H1 (cell line): ENCODE results near the gene GRIA1. TPM values are rescaled to one million over a fixed set of nuclear protein-coding genes. Genes with fewer than 3 reads are reported as not detected.

ENCODE experiments used
- CTCF ChIA-PET: fragments of 300-600 bp; sonication (Branson Sonifier 250); formaldehyde crosslinking; loops from one replicate; lab custom pipeline; 2021; ENCODE audit not compliant: partially characterized antibody; lab: Charles Lee
- POLR2A ChIA-PET: fragments of 300-600 bp; sonication (Branson Sonifier 250); formaldehyde crosslinking; loops from one replicate; lab custom pipeline; 2021; ENCODE audit warnings: inconsistent platforms; ENCODE audit not compliant: partially characterized antibody; lab: Charles Lee
- DNase-seq, 2 experiments: peaks; one replicate each; pipeline versions ENCODE4 v3.0.0 to v3.0.0-alpha.2; 2010 to 2022; ENCODE audit warnings: low spot score in 2 of 2, low read depth in 1 of 2, mixed read lengths in 1 of 2
- FAIRE-seq: peaks from 2 replicates; lab custom pipeline; 2011; peaks lifted over from hg19 to GRCh38; lab: Jason Lieb, UNC
- H2AFZ ChIP-seq: 2 replicates; pipeline ENCODE4 v1.8.1; 2012; ENCODE audit warnings: low read length, inconsistent platforms
- H2AK5ac ChIP-seq: 2 replicates; pipeline ENCODE4 v1.6.1; 2013; ENCODE audit warnings: low read depth, low read length
- H2BK120ac ChIP-seq: replicated peaks from 2 replicates; pipeline ENCODE3; 2013; ENCODE audit warnings: low read depth, low read length, inconsistent platforms
- H2BK12ac ChIP-seq: 2 replicates; pipeline ENCODE4 v1.6.1; 2013; ENCODE audit warnings: low read depth, low read length
- H2BK15ac ChIP-seq: 2 replicates; pipeline ENCODE4 v1.6.1; 2013; ENCODE audit warnings: low read length
- H2BK20ac ChIP-seq: 2 replicates; pipeline ENCODE4 v1.6.1; 2013; ENCODE audit warnings: low read length
- H2BK5ac ChIP-seq: 2 replicates; pipeline ENCODE4 v1.6.1; 2013; ENCODE audit warnings: low read depth, low read length
- H3K14ac ChIP-seq: 2 replicates; pipeline ENCODE4 v1.6.1; 2013; ENCODE audit warnings: inconsistent platforms; ENCODE audit not compliant: insufficient read length
- H3K18ac ChIP-seq: 2 replicates; pipeline ENCODE4 v1.6.1; 2013; ENCODE audit warnings: low read length; ENCODE audit errors: extremely low read depth
- H3K23ac ChIP-seq: 2 replicates; pipeline ENCODE4 v1.6.1; 2013; ENCODE audit warnings: inconsistent platforms; ENCODE audit not compliant: insufficient read length
- H3K23me2 ChIP-seq: 2 replicates; pipeline ENCODE4 v1.6.1; 2013; ENCODE audit warnings: low read depth, low read length
- H3K27ac ChIP-seq: 2 replicates; pipeline ENCODE4 v1.6.1; 2011; ENCODE audit warnings: low read depth, low read length, inconsistent platforms
- H3K27me3 ChIP-seq, 4 experiments: replicated peaks in 1 of 4; 1 replicate in 1 of 4; 2 replicates in 3 of 4; pipeline versions ENCODE4 v1.6.1 to v1.8.1; 2011 to 2013; ENCODE audit warnings: low read length in 3 of 4, mild to moderate bottlenecking in 3 of 4, inconsistent platforms in 2 of 4, mixed read lengths in 2 of 4, moderate library complexity in 1 of 4; ENCODE audit not compliant: control insufficient read depth in 3 of 4, insufficient read depth in 3 of 4; ENCODE audit errors: extremely low read depth in 1 of 4
- H3K36me3 ChIP-seq, 4 experiments: 2 replicates each; pipeline versions ENCODE4 v1.6.1 to v1.8.1; 2011 to 2013; ENCODE audit warnings: mild to moderate bottlenecking in 4 of 4, low read length in 3 of 4, moderate library complexity in 2 of 4, control low read depth in 1 of 4, inconsistent platforms in 1 of 4; ENCODE audit not compliant: insufficient read depth in 4 of 4, control insufficient read depth in 2 of 4
- H3K4ac ChIP-seq: replicated peaks from 2 replicates; pipeline ENCODE3; 2013; ENCODE audit warnings: low read length, low read depth, mixed read lengths, inconsistent platforms; ENCODE audit not compliant: insufficient read length
- H3K4me1 ChIP-seq, 4 experiments: replicated peaks in 1 of 4; 1 replicate in 1 of 4; 2 replicates in 3 of 4; pipeline versions ENCODE4 v1.6.1 to v1.8.1; 2011 to 2013; ENCODE audit warnings: low read length in 3 of 4, inconsistent platforms in 2 of 4, mixed read lengths in 1 of 4; ENCODE audit not compliant: insufficient read depth in 4 of 4, control insufficient read depth in 3 of 4
- H3K4me2 ChIP-seq, 2 experiments: 2 replicates each; pipeline versions ENCODE4 v1.6.1 to v1.8.1; 2011 to 2013; ENCODE audit warnings: low read depth in 2 of 2, low read length in 2 of 2, control low read depth in 1 of 2, inconsistent platforms in 1 of 2, mild to moderate bottlenecking in 1 of 2; ENCODE audit not compliant: insufficient read depth in 1 of 2
- H3K4me3 ChIP-seq, 4 experiments: fragments of 200-600, 300-600 bp in 1 of 4; sonication (generic), shearing (Covaris generic), sonication (Bioruptor Twin) in 1 of 4; 2 replicates each; pipeline versions ENCODE4 v1.5.1 to v1.8.1; 2011 to 2016; ENCODE audit warnings: low read length in 4 of 4, low read depth in 3 of 4, control low read depth in 2 of 4, inconsistent platforms in 2 of 4, mild to moderate bottlenecking in 2 of 4, mixed read lengths in 1 of 4, moderate library complexity in 1 of 4; ENCODE audit not compliant: insufficient read depth in 2 of 4; ENCODE audit errors: extremely low read depth in 1 of 4
- H3K56ac ChIP-seq: replicated peaks from 2 replicates; pipeline ENCODE3; 2013; ENCODE audit warnings: low read depth, mild to moderate bottlenecking, mixed read lengths, low read length, inconsistent platforms; ENCODE audit not compliant: insufficient read length
- H3K79me1 ChIP-seq: 2 replicates; pipeline ENCODE4 v1.6.1; 2013; ENCODE audit warnings: low read depth, low read length, control low read depth
- H3K79me2 ChIP-seq, 2 experiments: 2 replicates each; pipeline versions ENCODE4 v1.6.1 to v1.8.1; 2012 to 2013; ENCODE audit warnings: low read length in 2 of 2, mild to moderate bottlenecking in 2 of 2, inconsistent platforms in 1 of 2; ENCODE audit not compliant: insufficient read depth in 2 of 2, control insufficient read depth in 1 of 2
- H3K9ac ChIP-seq, 4 experiments: replicated peaks in 1 of 4; 1 replicate in 1 of 4; 2 replicates in 3 of 4; pipeline versions ENCODE4 v1.6.1 to v1.8.1; 2011 to 2013; ENCODE audit warnings: low read depth in 3 of 4, low read length in 3 of 4, control low read depth in 2 of 4, mild to moderate bottlenecking in 2 of 4, moderate library complexity in 2 of 4, inconsistent platforms in 1 of 4; ENCODE audit errors: extremely low read depth in 1 of 4
- H3K9me3 ChIP-seq, 2 experiments: 2 replicates each; pipeline versions ENCODE4 v1.6.1 to v1.8.1; 2012 to 2013; ENCODE audit warnings: mild to moderate bottlenecking in 2 of 2, moderate library complexity in 2 of 2, control low read depth in 1 of 2, inconsistent platforms in 1 of 2, low read depth in 1 of 2, low read length in 1 of 2, mixed read lengths in 1 of 2; ENCODE audit not compliant: insufficient read depth in 2 of 2
- H4K20me1 ChIP-seq, 2 experiments: replicated peaks in 1 of 2; 2 replicates each; pipeline versions ENCODE3 to v1.8.1; 2011 to 2013; ENCODE audit warnings: inconsistent platforms in 2 of 2, low read length in 2 of 2, mild to moderate bottlenecking in 1 of 2; ENCODE audit not compliant: insufficient read depth in 2 of 2, control insufficient read depth in 1 of 2
- H4K5ac ChIP-seq: 2 replicates; pipeline ENCODE4 v1.6.1; 2013; ENCODE audit warnings: low read length, low read depth, mixed read lengths, inconsistent platforms; ENCODE audit not compliant: insufficient read length
- H4K8ac ChIP-seq: 2 replicates; pipeline ENCODE4 v1.8.0; 2013; ENCODE audit warnings: mild to moderate bottlenecking, moderate library complexity, low read length, inconsistent platforms; ENCODE audit not compliant: insufficient read depth; ENCODE audit errors: extremely low read depth
- H4K91ac ChIP-seq: replicated peaks from 2 replicates; pipeline ENCODE3; 2013; ENCODE audit warnings: low read length, mixed read lengths, inconsistent platforms; ENCODE audit not compliant: insufficient read length
- HDAC6 ChIP-seq: IDR thresholded peaks from one replicate; pipeline ENCODE4 v1.7.1; 2012; ENCODE audit warnings: low read depth, mild to moderate bottlenecking, inconsistent platforms, low read length, moderate library complexity
- SP1 ChIP-seq: IDR thresholded peaks from 2 replicates; pipeline ENCODE4 v1.6.1; 2011; ENCODE audit warnings: low read depth, low read length
- TEAD4 ChIP-seq: IDR thresholded peaks from 2 replicates; pipeline ENCODE4 v1.6.1; 2012; ENCODE audit warnings: low read depth, low read length, inconsistent platforms, mixed read lengths
- WGBS, 2 experiments: shearing (Covaris generic) in 1 of 2; methylation state at CpG; one replicate each; pipeline versions ENCODE4 v1.1.6 to v1.1.7; 2013 to 2015; ENCODE audit warnings: low lambda C conversion rate in 2 of 2, mixed read lengths in 2 of 2, inconsistent platforms in 1 of 2, low coverage in 1 of 2, missing lambda C conversion rate in 1 of 2; ENCODE audit not compliant: insufficient replicate concordance in 2 of 2, insufficient coverage in 1 of 2, insufficient read length in 1 of 2; ENCODE audit errors: extremely low coverage in 1 of 2, missing lambda C conversion rate in 1 of 2; 5-methylcytosine and 5-hydroxymethylcytosine counted together
- polyA plus RNA-seq, 7 experiments: library from polyadenylated mRNA; depleted of rRNA in 3 of 7; stranded (reverse) in 5 of 7; unstranded in 2 of 7; fragments of >200 nt in 5 of 7; fragments of 200-250 nt in 2 of 7; gene quantifications; 1 replicate in 5 of 7; 2 replicates in 1 of 7; 4 replicates in 1 of 7; pipeline versions ENCODE4 v1.2.1 to v1.2.3, GENCODE V29; 2011 to 2013; ENCODE audit warnings: missing spikeins in 2 of 7, mixed read lengths in 2 of 7
- total RNA-seq: library from RNA; stranded (reverse); fragmentation: NEBNext Ultra II Directional; extraction: Animal tissue kit (Norgen Biotek cat#: 25700); gene quantifications from 2 replicates; pipeline ENCODE4 v1.2.1, GENCODE V29; 2021

Gene GRIA1
- total and polyA plus RNA-seq, 2 of the 8 experiments (the other 6 are each of a cell fraction or from before 2014, with no cell fraction given), result 0.97 to 2.5 TPM

GRCh38 chr5:153660919-153661318 lies 170.4 kb downstream of the GRIA1 start:
- no peak overlapping the region for H3K18ac ChIP-seq
- H3K4me1 ChIP-seq, result peaks cover 0 to 6% (median 0%) of the 10 kb centered on the region in 4 experiments; a peak in 2 of 7 replicates
- no peak overlapping the region for H2BK20ac ChIP-seq
- H2BK5ac ChIP-seq, result no peak overlapping the region
- no peak overlapping the region for H3K4me2 ChIP-seq
- peak; percentile 19 for FAIRE-seq
- no peaks in the 10 kb centered on the region for H3K79me1 ChIP-seq
- H3K4ac ChIP-seq, result no peak overlapping the region
- no peak overlapping the region for H3K9ac ChIP-seq
- no peak overlapping the region for H3K27ac ChIP-seq
- H3K23me2 ChIP-seq, result no peaks in the 10 kb centered on the region
- H4K8ac ChIP-seq, result no peak overlapping the region
- no peak for TF ChIP-seq HDAC6
- TF ChIP-seq SP1, result 0 out of 2 replicates have a peak, but pooled peaks have one; percentile 11
- TF ChIP-seq TEAD4, result 0 out of 2 replicates have a peak, but pooled peaks have one; percentile 9
- TF ChIP-seq, all 59 proteins: peak for 2
- H3K23ac ChIP-seq, result no peak overlapping the region
- no peak for DNase-seq
- no peak overlapping the region for H4K5ac ChIP-seq
- no peak overlapping the region for H3K56ac ChIP-seq
- H3K14ac ChIP-seq, result no peak overlapping the region
- no peak overlapping the region for H4K91ac ChIP-seq
- H3K4me3 ChIP-seq, result no peak overlapping the region
- CTCF ChIA-PET, result interaction anchor here (1.6 kb wide), 1 partner anchor 304 kb away, joined by 8 read pairs; no protein-coding TSS in a partner anchor
- H3K27me3 ChIP-seq, result 0 out of 7 replicates have a peak, but pooled peaks cover 0 to 2% (median 0%) of the 10 kb centered on the region in 4 experiments
- no peak overlapping the region for H2AFZ ChIP-seq
- no peaks in the 10 kb centered on the region for H3K9me3 ChIP-seq
- no peak overlapping the region for H2BK15ac ChIP-seq
- WGBS, 2 experiments, result 66% methylated on average over 2 of the region's 2 CpGs; no CpG with 5 or more reads in 1 of the 2 experiments
- H4K20me1 ChIP-seq, result no peaks in the 10 kb centered on the region
- POLR2A ChIA-PET, result no interaction called here
- no peaks in the 10 kb centered on the region for H3K36me3 ChIP-seq
- no peaks in the 10 kb centered on the region for H3K79me2 ChIP-seq
- no peak overlapping the region for H2AK5ac ChIP-seq
- no peak overlapping the region for H2BK120ac ChIP-seq
- H2BK12ac ChIP-seq, result no peak overlapping the region
